NCI-H748 treated with DMSO at 0.1 percent for 48 hours (cell line): ENCODE measurements around the gene FNDC3A.
A peak's percentile ranks its signal among the peaks of the same experiment; 100 is the strongest.

Source experiments
- DNase-seq: peaks from one replicate; lab custom pipeline; 2025; lab: John Stamatoyannopoulos, UW

The FNDC3A gene

GRCh38 chr13:48975856-48976575, at the start of gene FNDC3A:
FNDC3A (plus strand) TSS chr13:48975912; CDS start chr13:49006191, 30,279 bp downstream.
- peak; percentile 66 for DNase-seq

- DNase-seq: no peak
Observed at GRCh38 chr13:48928757-48929430, 46.8 kb upstream of the FNDC3A start.

- DNase-seq: no peak
Observed at GRCh38 chr13:48930918-48931317, 44.8 kb upstream of the FNDC3A start.

- DNase-seq: no peak
Observed at GRCh38 chr13:48938308-48938943, 37.3 kb upstream of the FNDC3A start.

GRCh38 chr13:48939728-48940127, 36.0 kb upstream of the FNDC3A start:
- DNase-seq: no peak

GRCh38 chr13:48942131-48942530, 33.6 kb upstream of the FNDC3A start:
- DNase-seq: no peak

GRCh38 chr13:48944221-48944620, 31.5 kb upstream of the FNDC3A start:
- DNase-seq: no peak

- no peak for DNase-seq
Observed at GRCh38 chr13:48945626-48946025, 30.1 kb upstream of the FNDC3A start.

GRCh38 chr13:48946163-48946562, 29.5 kb upstream of the FNDC3A start:
- no peak for DNase-seq

GRCh38 chr13:48949566-48950500, 25.9 kb upstream of the FNDC3A start:
- no peak for DNase-seq

- no peak for DNase-seq
Observed at GRCh38 chr13:48950501-48950875, 25.2 kb upstream of the FNDC3A start.

GRCh38 chr13:48954081-48954480, 21.6 kb upstream of the FNDC3A start:
- DNase-seq: no peak

- no peak for DNase-seq
Observed at GRCh38 chr13:48955536-48955935, 20.2 kb upstream of the FNDC3A start.

- DNase-seq: no peak
Observed at GRCh38 chr13:48961379-48961778, 14.3 kb upstream of the FNDC3A start.

- DNase-seq: no peak
Observed at GRCh38 chr13:48962281-48962680, 13.4 kb upstream of the FNDC3A start.

GRCh38 chr13:48965736-48966135, 10.0 kb upstream of the FNDC3A start:
- no peak for DNase-seq

GRCh38 chr13:48969685-48970084, 6.0 kb upstream of the FNDC3A start:
- no peak for DNase-seq

- no peak for DNase-seq
Observed at GRCh38 chr13:48973845-48974431, 1.8 kb upstream of the FNDC3A start.

- peak; percentile 58 for DNase-seq
Observed at GRCh38 chr13:48975101-48975855, 434 bp upstream of the FNDC3A start.

GRCh38 chr13:48976576-48977285, 1.0 kb downstream of the FNDC3A start:
- peak; percentile 61 for DNase-seq
